CD14-positive monocyte (primary cell): ENCODE measurements around the gene NOBOX. TPM values are rescaled to one million over a fixed set of nuclear protein-coding genes. Genes with fewer than 3 reads are reported as not detected.

Experiments
- DNase-seq, 3 donors: peaks; one replicate each; pipeline ENCODE4 v3.0.0-alpha.2; 2011 to 2022
- H2AFZ ChIP-seq: 2 replicates; pipeline ENCODE4 v1.6.0; 2012; ENCODE audit warnings: mild to moderate bottlenecking, low read depth, low read length, inconsistent platforms; ENCODE audit not compliant: insufficient read depth, poor library complexity, severe bottlenecking
- H3K27ac ChIP-seq, 2 donors: 1 replicate in 1 of 2; 2 replicates in 1 of 2; pipeline ENCODE4 v1.5.1; 2012 to 2013; ENCODE audit warnings: low read length in 2 of 2, control low read depth in 1 of 2, inconsistent platforms in 1 of 2, low read depth in 1 of 2, mild to moderate bottlenecking in 1 of 2
- H3K27me3 ChIP-seq, 2 donors: one replicate each; pipeline versions ENCODE4 v1.6.0 to v1.6.1; 2011 to 2013; ENCODE audit warnings: low read length in 2 of 2; ENCODE audit not compliant: control insufficient read depth in 2 of 2, insufficient read depth in 2 of 2
- H3K36me3 ChIP-seq, 2 donors: replicated peaks in 1 of 2; 1 replicate in 1 of 2; 2 replicates in 1 of 2; pipeline versions ENCODE4 v1.5.1 to v1.6.1; 2012 to 2013; ENCODE audit warnings: low read length in 2 of 2, control low read depth in 1 of 2, inconsistent platforms in 1 of 2, mild to moderate bottlenecking in 1 of 2; ENCODE audit not compliant: insufficient read depth in 2 of 2, control insufficient read depth in 1 of 2
- H3K4me1 ChIP-seq, 2 donors: 1 replicate in 1 of 2; 2 replicates in 1 of 2; pipeline versions ENCODE4 v1.5.1 to v1.6.1; 2012 to 2013; ENCODE audit warnings: low read length in 2 of 2, control low read depth in 1 of 2, inconsistent platforms in 1 of 2, mild to moderate bottlenecking in 1 of 2, moderate library complexity in 1 of 2; ENCODE audit not compliant: insufficient read depth in 2 of 2, control insufficient read depth in 1 of 2
- H3K4me2 ChIP-seq: replicated peaks from 2 replicates; pipeline ENCODE3; 2012; ENCODE audit warnings: low read length, moderate library complexity, mild to moderate bottlenecking; ENCODE audit not compliant: poor library complexity, severe bottlenecking; ENCODE audit errors: extremely low read depth
- H3K4me3 ChIP-seq, 3 experiments: fragments of 200-600 bp in 1 of 3; sonication (generic) in 1 of 3; replicated peaks in 1 of 3; 1 replicate in 2 of 3; 2 replicates in 1 of 3; pipeline ENCODE4 v1.5.1; 2011 to 2013; ENCODE audit warnings: low read length in 3 of 3, mild to moderate bottlenecking in 3 of 3, control low read depth in 2 of 3, low read depth in 2 of 3, inconsistent platforms in 1 of 3, moderate library complexity in 1 of 3
- H3K79me2 ChIP-seq: 2 replicates; pipeline ENCODE4 v1.6.0; 2012; ENCODE audit warnings: mild to moderate bottlenecking, control low read depth, inconsistent platforms, low read length, moderate library complexity; ENCODE audit not compliant: insufficient read depth
- H3K9ac ChIP-seq: 2 replicates; pipeline ENCODE4 v1.6.0; 2017; ENCODE audit warnings: low read length, mild to moderate bottlenecking; ENCODE audit not compliant: insufficient read depth, poor library complexity, severe bottlenecking
- H3K9me3 ChIP-seq, 2 donors: replicated peaks in 1 of 2; 1 replicate in 1 of 2; 2 replicates in 1 of 2; pipeline versions ENCODE4 v1.5.1 to v1.6.1; 2012 to 2013; ENCODE audit warnings: low read length in 2 of 2, control low read depth in 1 of 2; ENCODE audit not compliant: control insufficient read depth in 1 of 2, insufficient read depth in 1 of 2
- H4K20me1 ChIP-seq: 2 replicates; pipeline ENCODE4 v1.6.0; 2012; ENCODE audit warnings: mild to moderate bottlenecking, low read length, control low read depth, moderate library complexity; ENCODE audit not compliant: insufficient read depth
- H3K27ac Mint-ChIP-seq, 7 donors: one replicate each; pipeline ENCODE4 v1.8.0; 2020; ENCODE audit warnings: mild to moderate bottlenecking in 7 of 7, mixed read lengths in 7 of 7, moderate library complexity in 6 of 7, inconsistent platforms in 2 of 7
- H3K27me3 Mint-ChIP-seq, 3 donors: one replicate each; pipeline ENCODE4 v1.8.0; 2021 to 2022; ENCODE audit warnings: low read depth in 3 of 3, mild to moderate bottlenecking in 3 of 3, mixed read lengths in 3 of 3, moderate library complexity in 3 of 3, inconsistent platforms in 1 of 3
- H3K36me3 Mint-ChIP-seq, 2 donors: one replicate each; pipeline ENCODE4 v1.8.0; 2020; ENCODE audit warnings: mixed read lengths in 2 of 2, inconsistent platforms in 1 of 2, mild to moderate bottlenecking in 1 of 2
- H3K4me1 Mint-ChIP-seq: one replicate; pipeline ENCODE4 v1.8.0; 2020; ENCODE audit warnings: mild to moderate bottlenecking, mixed read lengths
- H3K4me3 Mint-ChIP-seq, 2 donors: one replicate each; pipeline ENCODE4 v1.8.0; 2020; ENCODE audit warnings: mild to moderate bottlenecking in 2 of 2, mixed read lengths in 2 of 2, moderate library complexity in 1 of 2
- H3K9me3 Mint-ChIP-seq, 7 donors: one replicate each; pipeline ENCODE4 v1.8.0; 2020 to 2022; ENCODE audit warnings: mixed read lengths in 7 of 7, mild to moderate bottlenecking in 6 of 7, moderate library complexity in 6 of 7, inconsistent platforms in 2 of 7
- CTCF ChIP-seq: fragments of 200-600 bp; IDR thresholded peaks from one replicate; pipeline ENCODE4 v1.8.0; 2022; ENCODE audit warnings: antibody characterized with exemption, mild to moderate bottlenecking
- WGBS: methylation state at CpG from one replicate; pipeline ENCODE4 v1.1.5; 2013; ENCODE audit warnings: missing lambda C conversion rate; ENCODE audit not compliant: insufficient coverage; 5-methylcytosine and 5-hydroxymethylcytosine counted together
- intact Hi-C, 2 donors: fragments of 100-400 bp; cut with micrococcal nuclease; formaldehyde crosslinking; loops; one replicate each; pipeline versions ENCODE4 v1.15.0 to v1.15.1; 2023
- polyA plus RNA-seq, 3 donors: library from polyadenylated mRNA; depleted of rRNA in 1 of 3; unstranded in 2 of 3; stranded (reverse) in 1 of 3; fragments of 300-500 nt in 2 of 3; fragments of >200 nt in 1 of 3; fragmentation: Illumina TruSeq in 2 of 3; gene quantifications; 1 replicate in 2 of 3; 2 replicates in 1 of 3; pipeline ENCODE4 v1.2.3, GENCODE V29; 2012 to 2021

NOBOX gene
- polyA plus RNA-seq, 3 donors: not detected

GRCh38 chr7:144445590-144445989, 42.1 kb upstream of the NOBOX start:
- Histone ChIP-seq H3K36me3 (no peaks in the 10 kb centered on the region), H3K27ac (no peak overlapping the region), H3K79me2 (no peaks in the 10 kb centered on the region), H3K4me1 (no peaks in the 10 kb centered on the region), H3K4me3 (no peak overlapping the region), H3K4me2 (no peak overlapping the region), H2AFZ (no peak overlapping the region), H3K9ac (no peak overlapping the region), H3K27me3 (no peaks in the 10 kb centered on the region), H3K9me3 (no peaks in the 10 kb centered on the region), H4K20me1 (no peaks in the 10 kb centered on the region)
- no CpG with 5 or more reads among the region's 1 CpG for WGBS
- Mint-ChIP-seq H3K9me3 (peaks cover 0 to 2% (median 0%) of the 10 kb centered on the region in 7 donors), H3K4me3 (no peak overlapping the region), H3K4me1 (no peaks in the 10 kb centered on the region), H3K27ac (no peak overlapping the region), H3K27me3 (peaks cover 1 to 2% (median 2%) of the 10 kb centered on the region in 3 donors), H3K36me3 (no peaks in the 10 kb centered on the region)
- TF ChIP-seq CTCF: no peak
- DNase-seq: no peak
- intact Hi-C loops: no loop called here

- H3K9me3 Mint-ChIP-seq: no peaks in the 10 kb centered on the region
- no peak overlapping the region for H3K27ac ChIP-seq
- H3K4me1 Mint-ChIP-seq: no peaks in the 10 kb centered on the region
- no peak overlapping the region for H3K4me3 Mint-ChIP-seq
- H3K9ac ChIP-seq: no peak overlapping the region
- H3K4me2 ChIP-seq: no peak overlapping the region
- 100% methylated on average over 2 of the region's 5 CpGs for WGBS
- intact Hi-C loops: no loop called here
- H4K20me1 ChIP-seq: no peaks in the 10 kb centered on the region
- no peaks in the 10 kb centered on the region for H3K4me1 ChIP-seq
- no peaks in the 10 kb centered on the region for H3K27me3 ChIP-seq
- peaks cover 0 to 2% (median 0%) of the 10 kb centered on the region in 3 donors for H3K27me3 Mint-ChIP-seq
- H3K36me3 ChIP-seq: no peaks in the 10 kb centered on the region
- H2AFZ ChIP-seq: no peak overlapping the region
- no peak for TF ChIP-seq CTCF
- H3K4me3 ChIP-seq: no peak overlapping the region
- H3K79me2 ChIP-seq: no peaks in the 10 kb centered on the region
- no peaks in the 10 kb centered on the region for H3K36me3 Mint-ChIP-seq
- no peaks in the 10 kb centered on the region for H3K9me3 ChIP-seq
- no peak for DNase-seq
- no peak overlapping the region for H3K27ac Mint-ChIP-seq
Measured at GRCh38 chr7:144439717-144440205, 36.3 kb upstream of the NOBOX start.
